SW 1271 (cell line): ENCODE measurements around the gene AQP10.
A peak's percentile ranks its signal among the peaks of the same experiment; 100 is the strongest.
"Not testable (repeated sequence)": the region's sequence is repeated elsewhere in the genome, so short reads cannot be mapped to it uniquely, and the experiment has no call there.

ENCODE experiments used
- DNase-seq, 2 experiments: peaks; one replicate each; lab custom pipeline; 2025; lab: John Stamatoyannopoulos, UW

AQP10 gene

DNA sequence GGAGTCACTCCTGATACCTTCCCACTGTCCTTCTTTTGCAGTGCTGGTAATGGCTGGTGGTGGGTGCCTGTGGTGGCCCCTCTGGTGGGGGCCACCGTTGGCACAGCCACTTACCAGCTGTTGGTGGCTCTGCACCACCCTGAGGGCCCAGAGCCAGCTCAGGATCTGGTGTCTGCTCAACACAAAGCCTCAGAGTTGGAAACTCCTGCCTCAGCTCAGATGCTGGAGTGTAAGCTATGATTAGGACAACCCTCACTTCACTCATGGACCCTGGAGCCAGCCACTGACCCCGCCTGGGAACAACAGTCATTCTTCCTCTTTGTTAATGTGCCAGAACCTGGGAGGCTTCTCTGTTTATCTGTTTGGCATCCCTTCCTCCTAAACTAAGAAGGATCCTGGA is 3.3 kb downstream of the AQP10 start:
- DNase-seq, result no peak

- peak; percentile 23 to 54 for DNase-seq
These were observed 4.0 kb downstream of the AQP10 start, which contains the start of gene ATP8B2 for GRCh38 chr1:154324669-154325582. Gene ATP8B2 (plus strand): TSS chr1:154325525. CDS start chr1:154328142, 2,617 bp downstream.

DNA sequence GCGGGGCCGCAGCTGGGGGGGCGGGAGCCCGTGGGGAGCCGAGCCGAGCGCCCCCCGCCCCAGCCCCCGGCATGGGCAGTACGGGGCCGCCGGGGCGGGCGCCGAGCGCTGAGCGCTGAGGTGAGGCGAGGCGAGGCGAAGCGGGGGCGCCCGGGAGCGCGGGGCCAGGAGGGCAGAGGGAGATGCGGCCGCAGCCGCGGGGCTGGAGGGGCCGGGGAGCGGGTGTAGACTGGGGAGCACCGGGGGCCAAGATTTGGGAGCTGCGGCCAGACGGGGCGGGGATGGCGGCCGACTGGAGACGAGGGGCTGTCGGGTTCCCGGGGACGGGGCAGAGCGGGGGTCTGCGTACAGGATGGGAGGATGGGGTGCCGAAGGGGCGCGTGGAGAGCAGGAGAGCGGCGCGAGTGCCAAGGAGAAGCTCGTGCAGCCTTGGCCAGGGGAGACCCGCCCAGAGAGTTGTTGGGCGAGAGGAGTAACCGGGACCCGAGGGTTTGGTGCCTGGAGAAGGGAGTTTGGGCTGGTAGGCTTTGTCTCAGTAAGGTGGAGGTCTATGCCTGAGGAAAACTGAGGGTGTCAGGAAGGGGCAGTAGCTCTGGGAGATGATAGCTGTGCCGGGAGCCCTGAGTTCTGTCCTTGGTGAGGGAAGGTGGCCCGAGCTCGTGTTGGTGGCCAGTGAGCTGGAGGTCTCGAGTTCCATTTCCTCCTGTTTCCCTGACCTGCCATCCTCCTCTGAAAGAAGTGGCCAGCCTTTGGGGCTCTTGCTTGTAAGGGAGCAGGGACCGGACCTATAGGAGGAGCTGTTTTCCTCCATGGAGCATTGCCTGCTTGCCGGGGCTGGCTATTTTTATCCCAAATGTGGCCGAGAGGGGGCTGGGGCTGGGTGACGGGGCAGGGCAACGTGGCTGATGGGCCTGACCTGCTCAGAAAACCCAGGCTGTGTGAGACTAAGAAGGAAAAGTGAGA is 5.0 kb downstream of the AQP10 start:
- peak; percentile 16 to 68 for DNase-seq

DNA sequence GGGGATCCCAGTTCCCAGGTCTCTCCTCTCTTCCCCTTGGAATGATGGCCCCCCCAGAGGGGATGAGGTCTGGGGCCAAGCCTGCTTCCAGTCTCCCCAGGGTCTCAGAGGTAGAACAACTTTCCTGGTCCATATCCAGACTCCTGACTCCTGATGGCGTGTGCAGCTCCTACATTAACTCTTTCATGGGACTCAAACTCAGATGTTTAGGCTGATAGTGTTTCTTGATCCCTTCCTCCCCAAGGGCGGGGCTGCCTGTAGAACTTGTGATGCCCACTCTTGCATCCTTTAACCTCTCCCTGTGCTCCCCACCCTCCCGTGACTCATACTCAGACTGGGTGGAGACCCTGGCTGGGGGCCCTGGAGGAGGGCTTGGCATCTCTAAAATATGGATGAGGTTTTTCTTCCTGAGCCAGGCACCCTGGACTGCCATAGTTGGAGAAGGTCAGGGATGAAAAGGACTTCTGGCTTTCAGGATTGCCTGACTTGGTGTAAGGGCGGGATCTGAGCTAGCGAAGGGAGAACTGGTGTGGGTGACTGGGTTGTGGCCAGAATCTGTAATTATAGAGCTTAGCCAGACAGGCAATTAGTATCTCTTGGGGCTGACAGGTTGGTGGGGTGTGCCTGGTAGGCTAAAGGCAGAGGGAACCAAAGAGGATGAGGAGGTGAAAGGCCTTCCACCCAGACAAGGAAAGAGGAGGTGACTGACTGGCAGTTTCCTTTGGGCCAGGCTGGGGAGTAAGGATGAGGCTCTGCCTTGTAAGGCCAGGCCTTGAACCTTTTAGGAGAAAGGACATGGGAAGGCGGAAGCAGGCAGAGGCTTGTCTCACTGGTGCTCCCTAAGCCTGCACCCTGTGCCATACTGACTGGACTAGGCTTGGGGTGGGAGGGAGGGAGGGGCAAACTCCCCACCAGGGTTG is 5.9 kb downstream of the AQP10 start:
- DNase-seq, result no peak

DNA sequence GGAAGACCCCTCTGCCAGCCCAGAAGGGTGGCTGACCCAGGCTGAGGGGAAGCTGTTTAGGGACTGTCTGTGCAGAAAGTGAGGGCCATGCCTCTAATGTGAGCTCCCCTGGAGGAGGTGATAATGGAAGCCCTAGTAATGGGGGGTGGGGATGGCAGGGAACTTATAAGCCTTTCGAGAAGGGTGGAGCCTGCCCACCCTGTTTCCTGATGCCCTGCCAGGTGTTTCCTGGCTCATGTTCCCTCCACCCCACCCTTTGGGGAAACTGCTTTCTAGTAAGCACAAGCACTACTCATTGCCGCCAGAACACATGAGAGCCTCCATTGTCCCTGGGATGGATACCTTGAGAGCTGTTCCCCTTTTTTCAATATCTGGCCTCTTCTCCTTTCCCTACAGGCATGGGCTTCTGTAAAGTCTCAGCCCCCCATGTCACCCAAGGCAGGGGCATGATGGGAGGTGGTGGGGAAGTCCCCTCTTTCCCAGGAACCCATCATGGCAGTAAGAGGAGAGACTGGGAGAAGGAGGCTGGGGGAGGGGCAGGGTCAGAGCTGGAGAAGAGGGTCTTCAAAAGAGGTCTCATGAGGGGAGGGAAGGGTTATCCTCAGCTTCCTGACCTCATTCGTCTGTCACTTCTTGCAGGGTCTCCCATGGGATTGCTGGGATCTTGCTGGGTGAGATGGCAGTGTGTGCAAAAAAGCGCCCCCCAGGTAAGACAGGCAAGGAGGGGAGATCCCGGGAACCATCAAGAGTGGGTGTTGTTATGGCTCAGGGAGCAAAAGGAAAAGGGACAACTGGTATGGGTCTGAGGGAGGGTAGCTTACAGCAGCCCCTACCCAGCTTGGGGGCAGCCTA is 6.8 kb downstream of the AQP10 start:
- DNase-seq, result no peak

- no peak for DNase-seq
These were observed 7.6 kb downstream of the AQP10 start for GRCh38 chr1:154328318-154329151.

DNA sequence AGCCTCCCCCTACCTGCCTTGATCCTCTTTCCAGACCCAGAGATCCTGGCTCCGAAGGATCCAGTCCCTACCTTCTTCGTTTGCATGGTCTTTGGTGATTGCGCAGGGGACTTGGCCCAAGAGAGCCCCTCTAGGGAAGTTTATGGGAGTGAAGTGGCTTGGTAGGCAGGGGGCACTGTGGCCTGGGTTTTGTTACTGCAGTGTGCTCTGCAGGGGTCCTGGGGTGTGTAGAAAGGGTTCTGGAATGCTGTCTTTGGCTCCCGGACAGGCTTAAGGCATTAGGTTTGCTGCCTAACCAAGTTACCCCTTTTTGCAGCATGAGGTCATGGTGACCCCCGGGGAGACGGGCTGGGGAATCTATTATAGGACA is 8.2 kb downstream of the AQP10 start:
- no peak for DNase-seq

- DNase-seq, result no peak
These were observed 8.7 kb downstream of the AQP10 start for GRCh38 chr1:154329551-154330131.

GRCh38 chr1:154330669-154331068 is 9.8 kb downstream of the AQP10 start:
- DNase-seq, result no peak

DNA sequence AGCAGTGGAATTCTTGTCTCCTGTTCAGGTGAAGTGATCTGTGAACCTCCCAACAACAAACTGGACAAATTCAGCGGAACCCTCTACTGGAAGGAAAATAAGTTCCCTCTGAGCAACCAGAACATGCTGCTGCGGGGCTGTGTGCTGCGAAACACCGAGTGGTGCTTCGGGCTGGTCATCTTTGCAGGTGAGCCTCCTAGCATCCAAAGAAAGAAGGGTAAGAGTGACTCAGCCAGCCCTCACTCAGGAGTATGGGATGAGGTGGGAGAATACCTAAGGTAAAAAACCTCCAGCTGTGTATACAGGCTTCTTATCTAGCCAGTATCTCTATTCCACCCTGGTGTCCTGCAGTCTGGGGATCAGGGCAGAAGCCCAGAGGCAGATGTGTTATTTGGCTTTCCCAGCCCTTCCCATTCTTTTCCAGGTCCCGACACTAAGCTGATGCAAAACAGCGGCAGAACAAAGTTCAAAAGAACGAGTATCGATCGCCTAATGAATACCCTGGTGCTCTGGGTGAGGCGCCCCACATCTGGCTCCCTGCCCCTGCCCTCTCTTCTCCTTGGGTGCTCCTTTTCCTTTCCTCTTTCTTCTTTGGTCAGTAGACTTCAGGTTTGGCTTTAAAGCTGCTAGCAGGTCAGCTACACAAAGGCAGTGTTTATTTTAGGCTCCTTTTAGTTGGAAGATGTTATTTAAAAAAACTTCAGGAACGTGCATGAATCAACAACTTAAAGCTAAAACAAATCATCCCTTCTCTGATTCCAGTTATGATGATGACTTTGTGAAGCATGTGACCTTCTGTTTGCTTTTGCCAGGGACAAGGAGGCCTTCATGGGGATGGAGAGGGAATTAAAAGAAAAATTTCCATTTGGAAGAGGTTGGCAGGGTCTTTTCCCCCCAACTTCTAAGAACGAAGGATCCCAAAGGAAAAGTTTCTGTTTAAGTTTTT is 13.5 kb downstream of the AQP10 start:
- DNase-seq, result no peak

GRCh38 chr1:154335025-154335714 is 14.3 kb downstream of the AQP10 start:
- DNase-seq, result peak in 1 of 2 experiments; percentile 50

GRCh38 chr1:154337253-154337894 is 16.5 kb downstream of the AQP10 start:
- no peak for DNase-seq

GRCh38 chr1:154338875-154339274 is 18.0 kb downstream of the AQP10 start:
- DNase-seq, result no peak

- not testable (repeated sequence) for DNase-seq
These were observed 20.5 kb downstream of the AQP10 start for GRCh38 chr1:154341366-154341765.

- DNase-seq, result no peak
These were observed 21.2 kb downstream of the AQP10 start for GRCh38 chr1:154342132-154342531.

- DNase-seq, result no peak
These were observed 22.1 kb downstream of the AQP10 start for GRCh38 chr1:154342836-154343472.
